GM12878 (cell line): ENCODE measurements around the gene PCDH15. TPM values are rescaled to one million over a fixed set of nuclear protein-coding genes. Genes with fewer than 3 reads are reported as not detected.

Experiments used
- BCL11A ChIP-seq: IDR thresholded peaks from 2 replicates; pipeline ENCODE4 v1.6.1; 2011; ENCODE audit warnings: low read depth, low read length
- DPF2 ChIP-seq: fragments of 450-650 bp; IDR thresholded peaks from 2 replicates; pipeline ENCODE4 v1.6.1; 2017; ENCODE audit warnings: mild to moderate bottlenecking
- ELK1 ChIP-seq: IDR thresholded peaks from 2 replicates; pipeline ENCODE4 v1.6.1; 2012; ENCODE audit warnings: low read depth, low read length, improper control_type of control experiment
- ETV6 ChIP-seq, 2 experiments: fragments of 450-650 bp in 1 of 2; IDR thresholded peaks in 1 of 2; conservative IDR thresholded peaks in 1 of 2; 2 replicates each; pipeline ENCODE4 v1.6.1; 2014; ENCODE audit warnings: antibody characterized with exemption in 1 of 2, borderline replicate concordance in 1 of 2, low read depth in 1 of 2, mild to moderate bottlenecking in 1 of 2, moderate library complexity in 1 of 2
- FOXM1 ChIP-seq: IDR thresholded peaks from 2 replicates; pipeline ENCODE4 v1.6.1; 2012; ENCODE audit warnings: low read depth, mild to moderate bottlenecking, inconsistent platforms, low read length, moderate library complexity
- GATAD2B ChIP-seq: fragments of 450-650 bp; conservative IDR thresholded peaks from 2 replicates; pipeline ENCODE4 v1.6.1; 2017; ENCODE audit warnings: low read depth, mild to moderate bottlenecking, moderate library complexity
- HCFC1 ChIP-seq: fragments of 150-350 bp; IDR thresholded peaks from 2 replicates; pipeline ENCODE4 v1.6.1; 2014; ENCODE audit warnings: low read length
- HDAC2 ChIP-seq: fragments of 200-600 bp; sonication (generic); IDR thresholded peaks from 2 replicates; pipeline ENCODE4 v1.6.1; 2017
- HDGF ChIP-seq: fragments of 450-650 bp; IDR thresholded peaks from 2 replicates; pipeline ENCODE4 v1.6.1; 2016; ENCODE audit warnings: antibody characterized with exemption
- HSF1 ChIP-seq: fragments of 150-350 bp; IDR thresholded peaks from 2 replicates; pipeline ENCODE4 v1.6.1; 2014; ENCODE audit warnings: mild to moderate bottlenecking, low read depth, low read length
- IKZF1 ChIP-seq: fragments of 450-650 bp; conservative IDR thresholded peaks from 2 replicates; pipeline ENCODE4 v1.6.1; 2017; ENCODE audit warnings: antibody characterized with exemption, mild to moderate bottlenecking
- MTA2 ChIP-seq: fragments of 450-650 bp; IDR thresholded peaks from 2 replicates; pipeline ENCODE4 v1.6.1; 2016; ENCODE audit warnings: low read depth, mild to moderate bottlenecking, moderate library complexity
- NFYA ChIP-seq: IDR thresholded peaks from 2 replicates; pipeline ENCODE4 v1.6.1; 2011; ENCODE audit warnings: low read depth, mild to moderate bottlenecking, low read length, improper control_type of control experiment, borderline replicate concordance
- PML ChIP-seq: IDR thresholded peaks from 2 replicates; pipeline ENCODE4 v1.6.1; 2012; ENCODE audit warnings: low read length, inconsistent platforms
- POLR2A ChIP-seq: IDR thresholded peaks from 2 replicates; pipeline ENCODE4 v1.6.1; 2011; ENCODE audit warnings: low read depth, mild to moderate bottlenecking, low read length
- POLR2AphosphoS5 ChIP-seq: IDR thresholded peaks from 2 replicates; pipeline ENCODE4 v1.6.1; 2011; ENCODE audit warnings: mild to moderate bottlenecking, low read length, inconsistent platforms
- RAD21 ChIP-seq: IDR thresholded peaks from 2 replicates; pipeline ENCODE4 v1.6.1; 2011; ENCODE audit warnings: mild to moderate bottlenecking, low read depth, low read length, moderate library complexity; ENCODE audit not compliant: insufficient read depth
- RB1 ChIP-seq: fragments of 450-650 bp; formaldehyde crosslinking; IDR thresholded peaks from 2 replicates; pipeline ENCODE4 v1.6.1; 2017; ENCODE audit warnings: mild to moderate bottlenecking, borderline replicate concordance
- RFX5 ChIP-seq: IDR thresholded peaks from 2 replicates; pipeline ENCODE4 v1.6.1; 2011; ENCODE audit warnings: low read depth, low read length, improper control_type of control experiment
- SIN3A ChIP-seq: IDR thresholded peaks from 2 replicates; pipeline ENCODE4 v1.6.1; 2012; ENCODE audit warnings: low read depth, low read length, improper control_type of control experiment
- SMAD1 ChIP-seq: fragments of 450-650 bp; IDR thresholded peaks from 2 replicates; pipeline ENCODE4 v1.6.1; 2018; ENCODE audit warnings: mild to moderate bottlenecking, low read depth; ENCODE audit not compliant: partially characterized antibody
- STAT3 ChIP-seq: IDR thresholded peaks from 2 replicates; pipeline ENCODE4 v1.6.1; 2011; ENCODE audit warnings: low read depth, low read length, improper control_type of control experiment
- TCF12 ChIP-seq: IDR thresholded peaks from 2 replicates; pipeline ENCODE4 v1.6.1; 2011; ENCODE audit warnings: low read depth, mild to moderate bottlenecking, low read length
- ZBED1 ChIP-seq: IDR thresholded peaks from 2 replicates; pipeline ENCODE4 v1.6.1; 2016; ENCODE audit warnings: borderline replicate concordance
- ZBTB11 ChIP-seq: fragments of 450-650 bp; formaldehyde crosslinking; IDR thresholded peaks from 2 replicates; pipeline ENCODE4 v1.5.0; 2022; ENCODE audit warnings: mild to moderate bottlenecking, missing genetic modification characterization
- ZBTB33 ChIP-seq: fragments of 450-650 bp; IDR thresholded peaks from 2 replicates; pipeline ENCODE4 v1.6.1; 2017; ENCODE audit warnings: mild to moderate bottlenecking
- ZNF207 ChIP-seq: fragments of 450-650 bp; IDR thresholded peaks from 2 replicates; pipeline ENCODE4 v1.6.1; 2014; ENCODE audit warnings: antibody characterized with exemption, mild to moderate bottlenecking, borderline replicate concordance
- ZNF274 ChIP-seq: IDR thresholded peaks from one replicate; pipeline ENCODE4 v1.8.0; 2011; ENCODE audit not compliant: insufficient read length, insufficient read depth
- polyA plus RNA-seq, 11 experiments: library from polyadenylated mRNA; depleted of rRNA in 4 of 11; unstranded in 6 of 11; stranded (reverse) in 5 of 11; fragments of >200 nt; fragmentation: Nextera tagmentation in 4 of 11; fragmentation: Illumina TruSeq in 1 of 11; extraction: Ambion mirVana in 4 of 11; extraction: Trizol in 1 of 11; gene quantifications; 1 replicate in 1 of 11; 2 replicates in 10 of 11; pipeline versions ENCODE4 v1.2.1 to v1.2.3, GENCODE V29; 2011 to 2016; ENCODE audit warnings: inconsistent platforms in 2 of 11, missing spikeins in 2 of 11, low read depth in 1 of 11
- total RNA-seq, 4 experiments: library from RNA; depleted of rRNA in 3 of 4; stranded (reverse); fragments of >200 nt in 3 of 4; fragmentation: Illumina TruSeq in 1 of 4; extraction: Trizol in 1 of 4; gene quantifications; 2 replicates each; pipeline versions ENCODE4 v1.2.1 to v1.2.3, GENCODE V29; 2013 to 2021

PCDH15 gene
- total and polyA plus RNA-seq, 10 of the 15 experiments (the other 5 are each of a cell fraction or from before 2014, with no cell fraction given): 0.03 to 0.52 (median 0.07) TPM; not detected in 6

- TF ChIP-seq RAD21 (no peak), RB1 (no peak), TCF12 (no peak), POLR2A (no peak), ELK1 (no peak), FOXM1 (no peak), POLR2AphosphoS5 (no peak), DPF2 (peak; percentile 74), NFYA (no peak), SMAD1 (no peak), HDGF (no peak), BCL11A (0 out of 2 replicates have a peak, but pooled peaks have one; percentile 9), SIN3A (no peak), ZNF274 (no peak), HCFC1 (no peak), HDAC2 (no peak), PML (no peak), ZNF207 (no peak), MTA2 (peak; percentile 84; the same call in 1 of the 2 replicates), ZBTB33 (no peak), ZBED1 (no peak), HSF1 (no peak), RFX5 (no peak), IKZF1 (peak; percentile 75), ETV6 (conservative IDR thresholded peaks at IDR 0.05 in 1 of 2, IDR thresholded peaks at IDR 0.05 in 1 of 2; ENCODE audit: borderline replicate concordance in 1 of 2, low read depth in 1 of 2) (no peak), ZBTB11 (CRISPR knock-in tag) (no peak), GATAD2B (peak; percentile 45; the same call in 1 of the 2 replicates), STAT3 (no peak)
Measured at GRCh38 chr10:54194806-54195205, 606.2 kb downstream of the PCDH15 start (continued).
